ENCODE data around the gene UCP3. TPM values are rescaled to one million over a fixed set of nuclear protein-coding genes. Genes with fewer than 3 reads are reported as not detected.

The UCP3 gene
- total and polyA plus RNA-seq, 10 of the 15 experiments (the other 5 are each of a cell fraction or from before 2014, with no cell fraction given): 0.02 to 1.9 (median 0.94) TPM

GRCh38 chr11:73982990-73983740 is 25.7 kb downstream of the UCP3 start (continued):
- TF ChIP-seq, protein P1, sequence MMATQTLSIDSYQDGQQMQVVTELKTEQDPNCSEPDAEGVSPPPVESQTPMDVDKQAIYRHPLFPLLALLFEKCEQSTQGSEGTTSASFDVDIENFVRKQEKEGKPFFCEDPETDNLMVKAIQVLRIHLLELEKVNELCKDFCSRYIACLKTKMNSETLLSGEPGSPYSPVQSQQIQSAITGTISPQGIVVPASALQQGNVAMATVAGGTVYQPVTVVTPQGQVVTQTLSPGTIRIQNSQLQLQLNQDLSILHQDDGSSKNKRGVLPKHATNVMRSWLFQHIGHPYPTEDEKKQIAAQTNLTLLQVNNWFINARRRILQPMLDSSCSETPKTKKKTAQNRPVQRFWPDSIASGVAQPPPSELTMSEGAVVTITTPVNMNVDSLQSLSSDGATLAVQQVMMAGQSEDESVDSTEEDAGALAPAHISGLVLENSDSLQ (IDR thresholded peaks at IDR 0.05): peak; percentile 68; the same call in 1 of the 2 replicates
- no peak for TF ChIP-seq ZNF384 (IDR thresholded peaks at IDR 0.05; ENCODE audit: borderline replicate concordance, low read depth, low read length)
- TF ChIP-seq FOXM1 (IDR thresholded peaks at IDR 0.05; ENCODE audit: low read depth, low read length): no peak
- TF ChIP-seq KLF5 (IDR thresholded peaks at IDR 0.05; ENCODE audit: partially characterized antibody): peak; percentile 75
- no peak for TF ChIP-seq RAD51 (IDR thresholded peaks at IDR 0.05)
- peak; percentile 97 for TF ChIP-seq POLR2AphosphoS5 (IDR thresholded peaks at IDR 0.05; ENCODE audit: low read length)
- no peak for TF ChIP-seq CUX1 (IDR thresholded peaks at IDR 0.05; ENCODE audit: insufficient replicate concordance, low read depth, low read length)
- TF ChIP-seq MYB (IDR thresholded peaks at IDR 0.05; ENCODE audit: borderline replicate concordance, low read depth, low read length): no peak; the same call in 1 of the 2 replicates
- TF ChIP-seq SIN3A (IDR thresholded peaks at IDR 0.05; ENCODE audit: low read depth, low read length): 0 out of 2 replicates have a peak, but pooled peaks have one; percentile 44
- no peak for TF ChIP-seq CTCF (IDR thresholded peaks at IDR 0.05 in 2 of 3, conservative IDR thresholded peaks at IDR 0.05 in 1 of 3; ENCODE audit: control insufficient read depth in 2 of 3, extremely low read depth in 1 of 3, insufficient read depth in 1 of 3, low read depth in 3 of 3, low read length in 3 of 3)
- TF ChIP-seq JUNB (IDR thresholded peaks at IDR 0.05): no peak
- TF ChIP-seq NFYA (IDR thresholded peaks at IDR 0.05; ENCODE audit: borderline replicate concordance, low read depth, low read length): no peak
- TF ChIP-seq, protein P2, sequence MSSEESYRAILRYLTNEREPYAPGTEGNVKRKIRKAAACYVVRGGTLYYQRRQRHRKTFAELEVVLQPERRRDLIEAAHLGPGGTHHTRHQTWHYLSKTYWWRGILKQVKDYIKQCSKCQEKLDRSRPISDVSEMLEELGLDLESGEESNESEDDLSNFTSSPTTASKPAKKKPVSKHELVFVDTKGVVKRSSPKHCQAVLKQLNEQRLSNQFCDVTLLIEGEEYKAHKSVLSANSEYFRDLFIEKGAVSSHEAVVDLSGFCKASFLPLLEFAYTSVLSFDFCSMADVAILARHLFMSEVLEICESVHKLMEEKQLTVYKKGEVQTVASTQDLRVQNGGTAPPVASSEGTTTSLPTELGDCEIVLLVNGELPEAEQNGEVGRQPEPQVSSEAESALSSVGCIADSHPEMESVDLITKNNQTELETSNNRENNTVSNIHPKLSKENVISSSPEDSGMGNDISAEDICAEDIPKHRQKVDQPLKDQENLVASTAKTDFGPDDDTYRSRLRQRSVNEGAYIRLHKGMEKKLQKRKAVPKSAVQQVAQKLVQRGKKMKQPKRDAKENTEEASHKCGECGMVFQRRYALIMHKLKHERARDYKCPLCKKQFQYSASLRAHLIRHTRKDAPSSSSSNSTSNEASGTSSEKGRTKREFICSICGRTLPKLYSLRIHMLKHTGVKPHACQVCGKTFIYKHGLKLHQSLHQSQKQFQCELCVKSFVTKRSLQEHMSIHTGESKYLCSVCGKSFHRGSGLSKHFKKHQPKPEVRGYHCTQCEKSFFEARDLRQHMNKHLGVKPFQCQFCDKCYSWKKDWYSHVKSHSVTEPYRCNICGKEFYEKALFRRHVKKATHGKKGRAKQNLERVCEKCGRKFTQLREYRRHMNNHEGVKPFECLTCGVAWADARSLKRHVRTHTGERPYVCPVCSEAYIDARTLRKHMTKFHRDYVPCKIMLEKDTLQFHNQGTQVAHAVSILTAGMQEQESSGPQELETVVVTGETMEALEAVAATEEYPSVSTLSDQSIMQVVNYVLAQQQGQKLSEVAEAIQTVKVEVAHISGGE (CRISPR knock-in tag; IDR thresholded peaks at IDR 0.05): no peak
- no peak for TF ChIP-seq ZZZ3 (IDR thresholded peaks at IDR 0.05; ENCODE audit: control insufficient read depth, insufficient read length, low read depth)
- TF ChIP-seq, protein P3, sequence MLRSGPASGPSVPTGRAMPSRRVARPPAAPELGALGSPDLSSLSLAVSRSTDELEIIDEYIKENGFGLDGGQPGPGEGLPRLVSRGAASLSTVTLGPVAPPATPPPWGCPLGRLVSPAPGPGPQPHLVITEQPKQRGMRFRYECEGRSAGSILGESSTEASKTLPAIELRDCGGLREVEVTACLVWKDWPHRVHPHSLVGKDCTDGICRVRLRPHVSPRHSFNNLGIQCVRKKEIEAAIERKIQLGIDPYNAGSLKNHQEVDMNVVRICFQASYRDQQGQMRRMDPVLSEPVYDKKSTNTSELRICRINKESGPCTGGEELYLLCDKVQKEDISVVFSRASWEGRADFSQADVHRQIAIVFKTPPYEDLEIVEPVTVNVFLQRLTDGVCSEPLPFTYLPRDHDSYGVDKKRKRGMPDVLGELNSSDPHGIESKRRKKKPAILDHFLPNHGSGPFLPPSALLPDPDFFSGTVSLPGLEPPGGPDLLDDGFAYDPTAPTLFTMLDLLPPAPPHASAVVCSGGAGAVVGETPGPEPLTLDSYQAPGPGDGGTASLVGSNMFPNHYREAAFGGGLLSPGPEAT (IDR thresholded peaks at IDR 0.05; ENCODE audit: low read depth): peak; percentile 79

Data from GM12878 (cell line).